ENCODE measurements around the gene CHCHD6.

CHCHD6 gene

DNA sequence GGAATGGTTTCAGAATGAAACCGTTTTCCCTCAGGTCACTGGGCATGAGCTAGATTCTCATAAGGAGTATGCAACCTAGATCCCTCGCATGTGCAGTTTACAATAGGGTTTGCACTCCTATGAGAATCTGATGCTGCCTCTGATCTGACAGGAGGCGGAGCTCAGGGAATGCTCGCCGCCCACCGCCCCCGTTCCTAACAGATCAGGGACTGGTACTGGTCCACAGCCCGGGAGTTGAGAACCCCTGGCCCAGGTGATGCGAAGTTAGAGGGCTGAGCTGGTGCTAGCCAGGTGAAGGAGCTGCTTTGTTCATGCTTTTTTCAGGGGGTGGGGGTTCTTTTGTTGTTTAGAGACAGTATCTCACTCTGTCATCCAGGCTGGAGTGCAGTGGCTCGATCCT lies 263.3 kb downstream of the CHCHD6 start:
- Histone ChIP-seq H3K27me3 (ENCODE audit: insufficient read depth, low read length) (no peaks in the 10 kb centered on the region), H3K4me1 (ENCODE audit: insufficient read depth, low read length) (no peaks in the 10 kb centered on the region; the same call in 1 of the 2 replicates), H3K9ac (ENCODE audit: low read depth, low read length) (no peak overlapping the region), H3K4me3 (ENCODE audit: low read length) (no peak overlapping the region), H3K36me3 (ENCODE audit: insufficient read depth, low read depth, low read length) (no peaks in the 10 kb centered on the region), H3K27ac (ENCODE audit: low read length) (no peak overlapping the region), H3K9me3 (ENCODE audit: insufficient read depth, low read depth, low read length) (no peaks in the 10 kb centered on the region)

DNA sequence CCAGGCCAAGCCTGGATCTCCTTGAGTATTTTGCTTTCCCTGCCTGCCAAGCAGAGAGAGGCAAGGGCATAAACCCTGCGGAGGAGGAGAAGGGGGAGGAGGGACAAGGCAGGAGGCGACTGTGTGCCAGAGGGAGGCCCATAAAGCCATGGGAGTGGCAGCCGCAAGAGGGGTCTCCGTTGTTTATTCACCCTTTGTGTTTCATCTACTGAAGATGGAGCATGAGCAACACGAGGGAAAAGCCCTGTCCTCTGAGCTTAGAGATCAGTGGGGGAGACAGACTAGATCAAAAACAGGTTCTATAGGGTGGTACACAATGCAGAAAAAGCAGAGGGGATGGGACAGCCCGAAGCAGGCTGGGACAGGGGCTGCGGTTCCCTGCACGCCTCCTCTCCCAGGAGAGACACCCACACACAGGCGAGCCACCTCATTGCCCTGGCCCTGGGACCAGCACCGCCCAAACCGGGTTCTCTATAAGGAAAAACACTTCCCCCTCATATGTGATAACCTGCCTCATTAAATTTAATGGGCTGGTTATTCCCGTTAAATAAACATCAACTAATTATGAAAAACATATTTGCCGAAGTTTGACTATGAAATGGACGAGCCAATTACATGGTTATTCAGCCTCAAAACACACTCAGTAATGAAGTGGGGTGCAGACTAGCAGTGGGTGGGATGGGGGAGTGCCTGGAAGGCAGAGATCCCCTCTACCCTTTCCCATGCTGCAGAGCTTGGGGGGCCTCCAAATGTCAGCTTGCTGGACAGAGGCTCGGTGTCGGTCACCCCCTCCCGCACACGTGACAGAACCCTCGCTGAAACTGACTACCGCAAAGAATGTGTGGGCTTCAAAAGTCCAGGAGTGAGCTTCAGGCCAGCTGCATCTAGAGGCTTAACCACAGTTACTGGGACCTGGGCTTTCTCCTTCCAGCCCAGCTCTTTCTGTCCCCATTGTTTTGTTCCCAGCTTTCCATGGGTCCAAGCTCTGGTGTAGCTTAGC lies 264.7 kb downstream of the CHCHD6 start:
- H3K27ac ChIP-seq (ENCODE audit: low read length), result no peak overlapping the region

DNA sequence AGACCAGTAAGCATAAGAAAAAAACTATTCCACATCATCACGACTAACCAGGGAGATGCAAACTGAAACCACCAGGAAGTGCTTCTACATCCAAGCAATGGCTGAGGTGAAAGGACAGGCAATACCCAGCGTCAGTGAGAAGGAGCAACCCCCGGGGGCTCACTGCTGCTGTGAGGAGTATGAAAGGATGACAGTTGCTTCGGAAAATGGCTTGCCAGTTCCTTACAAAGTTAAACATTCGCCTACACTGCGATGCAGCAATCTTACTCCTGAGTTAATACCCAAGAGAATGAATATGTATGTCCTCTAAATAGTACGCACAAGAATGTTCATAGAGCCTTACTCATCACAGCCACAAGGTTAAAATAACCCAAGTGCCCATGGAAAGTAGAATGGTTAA lies 265.5 kb downstream of the CHCHD6 start:
- no peak overlapping the region for H3K4me3 ChIP-seq (ENCODE audit: low read length)
- peaks cover 8% of the 10 kb centered on the region for H3K9me3 ChIP-seq (ENCODE audit: insufficient read depth, low read depth, low read length)
- no peaks in the 10 kb centered on the region; the same call in 1 of the 2 replicates for H3K4me1 ChIP-seq (ENCODE audit: insufficient read depth, low read length)
- no peaks in the 10 kb centered on the region for H3K36me3 ChIP-seq (ENCODE audit: insufficient read depth, low read depth, low read length)
- no peak overlapping the region for H3K27ac ChIP-seq (ENCODE audit: low read length)
- no peak overlapping the region for H3K9ac ChIP-seq (ENCODE audit: low read depth, low read length)
- H3K27me3 ChIP-seq (ENCODE audit: insufficient read depth, low read length), result no peaks in the 10 kb centered on the region

More for the DNA sequence above, 264.7 kb downstream of the CHCHD6 start:
- no peaks in the 10 kb centered on the region; the same call in 1 of the 2 replicates for H3K4me1 ChIP-seq (ENCODE audit: insufficient read depth, low read length)
- no peaks in the 10 kb centered on the region for H3K36me3 ChIP-seq (ENCODE audit: insufficient read depth, low read depth, low read length)
- no peak overlapping the region for H3K9ac ChIP-seq (ENCODE audit: low read depth, low read length)
- H3K9me3 ChIP-seq (ENCODE audit: insufficient read depth, low read depth, low read length), result no peaks in the 10 kb centered on the region
- H3K27me3 ChIP-seq (ENCODE audit: insufficient read depth, low read length), result no peaks in the 10 kb centered on the region
- no peak overlapping the region for H3K4me3 ChIP-seq (ENCODE audit: low read length)

DNA sequence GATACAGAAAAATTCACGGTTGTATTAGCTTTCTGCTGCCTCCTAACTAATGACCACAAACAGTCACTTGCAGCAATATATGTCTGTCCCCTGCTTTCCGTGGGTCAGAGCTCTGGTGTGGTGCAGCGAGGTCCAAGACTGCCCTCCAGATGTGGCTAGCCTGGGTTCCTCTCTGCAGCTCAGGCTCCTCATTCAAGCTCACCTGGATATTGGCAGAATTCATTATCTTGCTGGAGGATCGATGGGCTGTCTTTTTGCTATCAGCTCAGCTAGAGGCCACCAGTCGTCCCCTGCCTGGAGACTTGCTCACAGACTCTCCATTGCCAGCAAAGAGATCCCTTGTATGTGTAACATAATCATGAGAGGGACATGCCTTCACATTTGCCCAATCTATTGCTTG lies 266.1 kb downstream of the CHCHD6 start:
- no peaks in the 10 kb centered on the region for H3K27me3 ChIP-seq (ENCODE audit: insufficient read depth, low read length)
- peaks cover 13% of the 10 kb centered on the region for H3K9me3 ChIP-seq (ENCODE audit: insufficient read depth, low read depth, low read length)
- no peaks in the 10 kb centered on the region for H3K36me3 ChIP-seq (ENCODE audit: insufficient read depth, low read depth, low read length)
- H3K27ac ChIP-seq (ENCODE audit: low read length), result no peak overlapping the region
- H3K9ac ChIP-seq (ENCODE audit: low read depth, low read length), result no peak overlapping the region
- H3K4me3 ChIP-seq (ENCODE audit: low read length), result no peak overlapping the region
- no peaks in the 10 kb centered on the region; the same call in 1 of the 2 replicates for H3K4me1 ChIP-seq (ENCODE audit: insufficient read depth, low read length)

DNA sequence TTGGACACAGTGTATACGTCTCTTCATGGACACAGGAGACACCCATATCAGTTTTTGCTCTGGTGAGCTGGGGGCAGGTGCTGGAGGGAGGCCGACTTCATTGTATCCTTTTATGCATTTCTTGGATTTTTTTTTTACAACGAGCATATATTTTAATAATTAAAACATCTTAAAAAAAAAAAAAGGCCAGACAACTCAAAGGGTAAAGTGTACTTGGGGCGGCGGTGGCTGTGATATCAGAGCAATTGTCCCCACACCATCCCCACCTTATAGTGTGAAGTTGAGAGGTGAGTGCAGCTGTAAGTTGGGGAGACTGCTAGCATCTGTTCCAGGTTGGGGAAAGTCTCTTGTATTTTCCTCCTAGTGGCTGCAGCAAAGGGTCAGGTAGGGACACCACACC lies 266.9 kb downstream of the CHCHD6 start:
- H3K4me1 ChIP-seq (ENCODE audit: insufficient read depth, low read length), result no peaks in the 10 kb centered on the region; the same call in 1 of the 2 replicates
- H3K27me3 ChIP-seq (ENCODE audit: insufficient read depth, low read length), result no peaks in the 10 kb centered on the region
- H3K4me3 ChIP-seq (ENCODE audit: low read length), result no peak overlapping the region
- H3K27ac ChIP-seq (ENCODE audit: low read length), result no peak overlapping the region
- no peak overlapping the region for H3K9ac ChIP-seq (ENCODE audit: low read depth, low read length)
- H3K9me3 ChIP-seq (ENCODE audit: insufficient read depth, low read depth, low read length), result peaks cover 18% of the 10 kb centered on the region
- H3K36me3 ChIP-seq (ENCODE audit: insufficient read depth, low read depth, low read length), result no peaks in the 10 kb centered on the region

DNA sequence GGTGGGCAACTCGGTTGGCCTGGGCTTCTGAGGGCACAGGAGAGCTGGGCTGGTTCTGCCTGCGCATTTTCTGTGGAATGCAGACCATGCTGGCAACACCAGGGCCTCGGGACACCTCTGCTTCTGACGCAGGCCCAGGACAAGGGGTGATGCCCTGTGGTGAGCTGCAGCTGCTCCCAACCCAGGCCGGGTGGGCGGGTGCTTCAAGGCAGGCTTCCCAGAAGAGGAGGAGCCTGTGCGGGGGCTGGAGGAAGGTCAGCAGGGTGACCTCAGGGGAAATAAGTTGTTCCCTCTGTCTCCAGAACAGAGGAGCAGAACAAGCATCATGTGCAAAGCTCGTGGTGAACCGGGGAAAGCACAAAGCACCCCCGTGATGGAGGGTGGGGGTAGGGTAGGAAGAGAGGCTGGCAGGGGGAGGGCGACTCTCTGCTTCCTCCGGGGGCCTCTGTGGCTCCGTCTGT lies 267.9 kb downstream of the CHCHD6 start:
- Histone ChIP-seq H3K9ac (ENCODE audit: low read depth, low read length) (no peak overlapping the region), H3K27ac (ENCODE audit: low read length) (no peak overlapping the region), H3K36me3 (ENCODE audit: insufficient read depth, low read depth, low read length) (no peaks in the 10 kb centered on the region), H3K4me1 (ENCODE audit: insufficient read depth, low read length) (no peaks in the 10 kb centered on the region; the same call in 1 of the 2 replicates), H3K4me3 (ENCODE audit: low read length) (no peak overlapping the region), H3K27me3 (ENCODE audit: insufficient read depth, low read length) (no peaks in the 10 kb centered on the region), H3K9me3 (ENCODE audit: insufficient read depth, low read depth, low read length) (peaks cover 18% of the 10 kb centered on the region)

DNA sequence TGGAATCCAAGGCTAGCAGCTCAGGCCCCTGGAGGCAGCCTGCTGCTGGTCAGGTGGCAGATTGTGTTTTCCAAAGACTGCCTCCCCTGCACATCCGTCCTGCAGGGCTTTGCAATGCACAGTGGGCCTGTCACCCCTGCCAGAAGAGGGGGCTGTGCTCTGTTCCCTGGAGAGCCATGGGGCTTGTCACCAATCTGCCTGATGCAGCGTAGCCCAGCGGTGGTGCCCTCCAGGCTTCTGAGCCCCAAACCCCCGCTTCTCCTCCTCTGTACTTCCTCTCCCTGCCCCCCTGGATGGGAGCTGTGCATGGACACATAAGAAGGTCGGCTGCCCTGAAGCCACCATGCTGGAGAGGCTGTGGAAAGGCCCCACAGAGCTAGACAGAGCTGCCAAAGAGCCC lies 268.8 kb downstream of the CHCHD6 start:
- Histone ChIP-seq H3K36me3 (ENCODE audit: insufficient read depth, low read depth, low read length) (no peaks in the 10 kb centered on the region), H3K9me3 (ENCODE audit: insufficient read depth, low read depth, low read length) (peaks cover 18% of the 10 kb centered on the region), H3K4me1 (ENCODE audit: insufficient read depth, low read length) (no peaks in the 10 kb centered on the region; the same call in 1 of the 2 replicates), H3K4me3 (ENCODE audit: low read length) (no peak overlapping the region), H3K27ac (ENCODE audit: low read length) (no peak overlapping the region), H3K9ac (ENCODE audit: low read depth, low read length) (no peak overlapping the region), H3K27me3 (ENCODE audit: insufficient read depth, low read length) (no peaks in the 10 kb centered on the region)

DNA sequence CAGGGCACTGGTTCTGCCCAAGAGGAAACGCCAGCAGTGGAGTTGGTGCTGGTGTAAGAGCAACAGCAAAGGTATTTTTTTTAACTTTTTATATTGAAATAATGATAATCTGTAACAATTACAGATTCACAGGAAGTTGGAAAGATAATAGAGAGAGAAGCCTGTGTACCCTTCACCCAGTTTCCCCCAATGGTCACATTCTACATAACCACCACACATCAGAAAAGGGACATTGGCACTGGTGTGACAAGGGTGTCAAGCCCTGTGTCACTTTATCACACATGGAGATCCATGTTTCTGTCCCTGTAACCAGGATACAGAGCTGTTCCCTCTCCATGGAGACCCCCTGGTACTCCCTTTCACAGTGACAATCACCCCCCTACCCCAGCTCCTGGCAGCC lies 269.8 kb downstream of the CHCHD6 start:
- Histone ChIP-seq H3K9me3 (ENCODE audit: insufficient read depth, low read depth, low read length) (peaks cover 18% of the 10 kb centered on the region), H3K27ac (ENCODE audit: low read length) (no peak overlapping the region), H3K4me1 (ENCODE audit: insufficient read depth, low read length) (no peaks in the 10 kb centered on the region; the same call in 1 of the 2 replicates), H3K9ac (ENCODE audit: low read depth, low read length) (no peak overlapping the region), H3K4me3 (ENCODE audit: low read length) (no peak overlapping the region), H3K36me3 (ENCODE audit: insufficient read depth, low read depth, low read length) (no peaks in the 10 kb centered on the region), H3K27me3 (ENCODE audit: insufficient read depth, low read length) (no peaks in the 10 kb centered on the region)

DNA sequence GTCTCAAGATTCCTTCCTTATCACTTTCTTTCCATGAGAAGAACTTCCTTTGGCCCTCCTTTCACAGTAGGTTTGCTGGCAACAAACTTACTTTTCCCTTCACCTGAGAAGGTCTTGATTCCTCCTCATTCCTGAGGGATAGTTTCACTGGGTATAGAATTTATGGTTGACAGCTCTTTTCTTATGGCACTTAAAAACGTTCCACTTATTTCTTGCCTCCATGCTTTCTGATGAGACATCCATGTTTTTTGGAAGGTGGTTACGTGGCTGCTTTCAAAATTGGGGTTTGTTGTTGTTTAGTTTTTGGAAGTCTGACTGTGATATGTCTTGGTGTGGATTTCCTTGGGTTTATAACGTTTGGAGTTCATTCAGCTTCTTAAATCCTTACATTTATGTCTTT lies 270.7 kb downstream of the CHCHD6 start:
- H3K4me3 ChIP-seq (ENCODE audit: low read length), result no peak overlapping the region
- no peak overlapping the region for H3K9ac ChIP-seq (ENCODE audit: low read depth, low read length)
- no peak overlapping the region for H3K27ac ChIP-seq (ENCODE audit: low read length)
- no peaks in the 10 kb centered on the region; the same call in 1 of the 2 replicates for H3K4me1 ChIP-seq (ENCODE audit: insufficient read depth, low read length)
- peaks cover 18% of the 10 kb centered on the region for H3K9me3 ChIP-seq (ENCODE audit: insufficient read depth, low read depth, low read length)
- 0 out of 2 replicates have a peak, but pooled peaks cover 1% of the 10 kb centered on the region for H3K27me3 ChIP-seq (ENCODE audit: insufficient read depth, low read length)
- H3K36me3 ChIP-seq (ENCODE audit: insufficient read depth, low read depth, low read length), result no peaks in the 10 kb centered on the region

DNA sequence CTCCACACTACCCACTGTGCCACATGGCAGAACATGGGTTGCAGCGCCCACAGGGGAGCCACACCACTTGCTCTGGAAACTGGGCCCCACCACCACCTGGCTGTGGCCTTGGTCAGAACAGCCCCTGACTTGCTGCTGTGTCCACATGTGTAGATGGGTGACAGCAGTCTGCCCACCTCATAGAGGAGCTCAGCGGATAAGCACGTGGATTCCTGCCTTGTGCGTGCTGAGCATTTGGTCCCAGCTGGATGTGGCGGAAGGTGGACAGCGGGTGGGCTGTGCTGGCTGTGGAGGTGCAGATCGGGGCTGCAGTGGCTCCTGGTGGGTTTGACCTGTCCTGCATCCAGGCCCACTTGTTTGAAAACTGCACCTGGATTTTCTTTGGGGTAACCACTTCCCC lies 272.9 kb downstream of the CHCHD6 start:
- no peaks in the 10 kb centered on the region for H3K4me1 ChIP-seq (ENCODE audit: insufficient read depth, low read length)
- no peak overlapping the region for H3K4me3 ChIP-seq (ENCODE audit: low read length)
- H3K9me3 ChIP-seq (ENCODE audit: insufficient read depth, low read depth, low read length), result peaks cover 18% of the 10 kb centered on the region
- H3K27ac ChIP-seq (ENCODE audit: low read length), result no peak overlapping the region
- H3K36me3 ChIP-seq (ENCODE audit: insufficient read depth, low read depth, low read length), result no peaks in the 10 kb centered on the region
- peaks cover 22% of the 10 kb centered on the region for H3K27me3 ChIP-seq (ENCODE audit: insufficient read depth, low read length)
- H3K9ac ChIP-seq (ENCODE audit: low read depth, low read length), result no peak overlapping the region

DNA sequence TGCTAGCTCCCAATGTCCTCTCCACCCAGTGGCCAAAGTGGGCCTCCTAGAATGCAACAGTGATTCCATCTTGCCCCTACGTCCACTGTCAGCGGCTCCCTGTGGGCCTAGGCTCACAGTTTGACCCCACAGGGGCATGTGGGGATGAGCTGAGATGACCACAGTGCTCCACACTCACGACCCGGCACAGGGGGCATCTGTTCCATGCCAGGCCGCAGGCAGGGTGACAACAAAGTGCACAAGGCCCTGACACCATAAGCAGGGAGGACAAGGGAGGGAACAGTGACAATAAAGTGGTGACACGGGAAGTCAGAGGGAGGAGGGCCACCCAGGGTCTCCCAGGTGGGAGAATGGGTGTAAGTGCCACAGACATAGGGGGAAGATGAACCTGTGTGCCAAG lies 273.8 kb downstream of the CHCHD6 start:
- Histone ChIP-seq H3K9me3 (ENCODE audit: insufficient read depth, low read depth, low read length) (peaks cover 18% of the 10 kb centered on the region), H3K4me3 (ENCODE audit: low read length) (no peak overlapping the region), H3K27me3 (ENCODE audit: insufficient read depth, low read length) (peaks cover 25% of the 10 kb centered on the region), H3K36me3 (ENCODE audit: insufficient read depth, low read depth, low read length) (no peaks in the 10 kb centered on the region), H3K27ac (ENCODE audit: low read length) (no peak overlapping the region), H3K9ac (ENCODE audit: low read depth, low read length) (no peak overlapping the region), H3K4me1 (ENCODE audit: insufficient read depth, low read length) (no peaks in the 10 kb centered on the region)

DNA sequence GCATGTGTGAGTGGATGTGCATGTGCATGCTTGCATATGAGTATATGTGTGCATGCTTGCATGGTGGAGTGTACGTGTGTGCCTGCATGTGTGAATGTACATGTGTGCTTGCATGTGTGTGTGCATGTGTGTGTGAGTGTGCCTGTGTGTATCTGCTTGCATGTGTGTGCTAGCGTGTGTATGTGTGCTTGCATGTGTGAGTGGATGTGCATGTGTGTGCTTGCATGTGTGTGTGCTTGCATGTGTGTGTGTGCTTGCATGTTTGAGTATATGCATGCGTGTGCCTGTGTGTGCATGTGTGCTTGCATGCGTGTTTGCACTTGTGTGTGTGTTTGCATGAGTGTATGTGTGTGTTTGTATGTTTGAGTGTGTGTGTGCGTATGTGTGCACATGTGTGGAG lies 274.3 kb downstream of the CHCHD6 start:
- no peaks in the 10 kb centered on the region for H3K4me1 ChIP-seq (ENCODE audit: insufficient read depth, low read length)
- H3K9ac ChIP-seq (ENCODE audit: low read depth, low read length), result no peak overlapping the region
- no peak overlapping the region for H3K27ac ChIP-seq (ENCODE audit: low read length)
- no peaks in the 10 kb centered on the region for H3K36me3 ChIP-seq (ENCODE audit: insufficient read depth, low read depth, low read length)
- H3K4me3 ChIP-seq (ENCODE audit: low read length), result no peak overlapping the region
- peaks cover 18% of the 10 kb centered on the region for H3K9me3 ChIP-seq (ENCODE audit: insufficient read depth, low read depth, low read length)
- H3K27me3 ChIP-seq (ENCODE audit: insufficient read depth, low read length), result peaks cover 25% of the 10 kb centered on the region
